Neural progenitor cell (in vitro differentiated cells): ENCODE measurements around the gene YOD1. TPM values are rescaled to one million over a fixed set of nuclear protein-coding genes. Genes with fewer than 3 reads are reported as not detected.

Source experiments
- DNase-seq: peaks from one replicate; pipeline ENCODE4 v3.0.0-alpha.2; 2016; ENCODE audit warnings: low spot score
- H2AFZ ChIP-seq: fragments of 200-600 bp; sonication (generic); replicated peaks from 2 replicates; pipeline ENCODE4 v1.6.1; 2016; ENCODE audit warnings: antibody characterized with exemption
- H3F3A ChIP-seq: fragments of 200-600 bp; sonication (generic); 2 replicates; pipeline ENCODE4 v1.6.1; 2016; ENCODE audit warnings: antibody characterized with exemption, low read depth
- H3K27ac ChIP-seq: fragments of 200-600 bp; sonication (generic); 2 replicates; pipeline ENCODE4 v1.5.1; 2016; ENCODE audit warnings: mild to moderate bottlenecking
- H3K27me3 ChIP-seq: fragments of 200-600 bp; sonication (generic); 2 replicates; pipeline ENCODE4 v1.6.1; 2016; ENCODE audit warnings: mild to moderate bottlenecking, moderate library complexity
- H3K36me3 ChIP-seq: fragments of 200-600 bp; sonication (generic); 2 replicates; pipeline ENCODE4 v1.5.1; 2016
- H3K4me1 ChIP-seq: fragments of 200-600 bp; sonication (generic); 2 replicates; pipeline ENCODE4 v1.6.1; 2016; ENCODE audit warnings: mixed run types
- H3K4me2 ChIP-seq: fragments of 200-600 bp; sonication (generic); 2 replicates; pipeline ENCODE4 v1.6.1; 2016
- H3K4me3 ChIP-seq: fragments of 200-600 bp; sonication (generic); 2 replicates; pipeline ENCODE4 v1.5.1; 2016
- H3K79me2 ChIP-seq: fragments of 200-600 bp; sonication (generic); 2 replicates; pipeline ENCODE4 v1.6.1; 2016; ENCODE audit warnings: low read depth
- H3K9ac ChIP-seq: fragments of 200-600 bp; sonication (generic); 2 replicates; pipeline ENCODE4 v1.6.1; 2016
- H3K9me3 ChIP-seq: fragments of 200-600 bp; sonication (generic); 2 replicates; pipeline ENCODE4 v1.5.1; 2016; ENCODE audit warnings: low read depth
- H4K20me1 ChIP-seq: fragments of 200-600 bp; sonication (generic); 2 replicates; pipeline ENCODE4 v1.6.1; 2016; ENCODE audit warnings: low read depth
- H3K27ac Mint-ChIP-seq: 3 replicates; pipeline ENCODE4 v1.8.0; 2021; ENCODE audit warnings: mixed read lengths
- H3K27me3 Mint-ChIP-seq: 2 replicates; pipeline ENCODE4 v1.8.0; 2022; ENCODE audit warnings: low read depth, mild to moderate bottlenecking, inconsistent platforms, moderate library complexity, mixed read lengths; ENCODE audit not compliant: insufficient read depth
- H3K36me3 Mint-ChIP-seq: 3 replicates; pipeline ENCODE4 v1.8.0; 2021; ENCODE audit warnings: mixed read lengths
- H3K4me1 Mint-ChIP-seq: 3 replicates; pipeline ENCODE4 v1.8.0; 2021; ENCODE audit warnings: mixed read lengths
- H3K4me3 Mint-ChIP-seq: 3 replicates; pipeline ENCODE4 v1.8.0; 2021; ENCODE audit warnings: mild to moderate bottlenecking, moderate library complexity, mixed read lengths
- H3K9me3 Mint-ChIP-seq: 3 replicates; pipeline ENCODE4 v1.8.0; 2020; ENCODE audit warnings: mixed read lengths
- CTCF ChIP-seq: fragments of 200-600 bp; sonication (generic); IDR thresholded peaks from 2 replicates; pipeline ENCODE4 v1.5.1; 2017; ENCODE audit warnings: antibody characterized with exemption, mild to moderate bottlenecking
- EZH2 ChIP-seq: fragments of 200-600 bp; sonication (generic); IDR thresholded peaks from 2 replicates; pipeline ENCODE4 v1.6.1; 2017; ENCODE audit warnings: antibody characterized with exemption, mild to moderate bottlenecking, moderate library complexity
- EZH2phosphoT487 ChIP-seq: fragments of 200-600 bp; sonication (generic); IDR thresholded peaks from 2 replicates; pipeline ENCODE4 v1.6.1; 2017; ENCODE audit warnings: antibody characterized with exemption
- total RNA-seq: library from RNA; depleted of rRNA; stranded (reverse); fragments of >200 nt; gene quantifications from 2 replicates; pipeline ENCODE4 v1.2.3, GENCODE V29; 2015; ENCODE audit warnings: low replicate concordance

YOD1 gene
- total RNA-seq, 1 donor from 2014 or later: 27.0 TPM

- peaks cover 5% of the 10 kb centered on the region for H3K4me1 Mint-ChIP-seq
- Histone ChIP-seq H3K4me3 (no peak overlapping the region), H3K4me2 (peak overlapping the region; percentile 58), H4K20me1 (no peaks in the 10 kb centered on the region), H3F3A (no peaks in the 10 kb centered on the region), H3K79me2 (no peaks in the 10 kb centered on the region), H3K4me1 (peaks cover 18% of the 10 kb centered on the region), H3K27ac (no peak overlapping the region), H3K36me3 (no peaks in the 10 kb centered on the region), H3K9me3 (no peaks in the 10 kb centered on the region), H3K9ac (no peak overlapping the region), H2AFZ (peak overlapping the region; percentile 83), H3K27me3 (peaks cover 6% of the 10 kb centered on the region)
- peaks cover 6% of the 10 kb centered on the region for H3K27me3 Mint-ChIP-seq
- H3K9me3 Mint-ChIP-seq: no peaks in the 10 kb centered on the region
- no peaks in the 10 kb centered on the region for H3K36me3 Mint-ChIP-seq
- TF ChIP-seq CTCF: no peak
- TF ChIP-seq EZH2phosphoT487: no peak
- no peak for TF ChIP-seq EZH2
- H3K27ac Mint-ChIP-seq: no peak overlapping the region
- DNase-seq: no peak
- no peak overlapping the region for H3K4me3 Mint-ChIP-seq
These were observed 17.7 kb downstream of the YOD1 start for GRCh38 chr1:207033302-207033701.

- H3K4me1 ChIP-seq: peaks cover 18% of the 10 kb centered on the region
- H3K36me3 Mint-ChIP-seq: no peaks in the 10 kb centered on the region
- peak; percentile 61 for DNase-seq
- no peaks in the 10 kb centered on the region for H3F3A ChIP-seq
- no peaks in the 10 kb centered on the region for H3K79me2 ChIP-seq
- peaks cover 6% of the 10 kb centered on the region for H3K27me3 Mint-ChIP-seq
- H3K4me3 ChIP-seq: no peak within 1 kb of the TSS
- H3K9ac ChIP-seq: no peak within 1 kb of the TSS
- H3K27ac Mint-ChIP-seq: no peak within 1 kb of the TSS
- no peaks in the 10 kb centered on the region for H3K9me3 Mint-ChIP-seq
- H3K4me2 ChIP-seq: peak within 1 kb of the TSS; percentile 58
- H3K27ac ChIP-seq: no peak within 1 kb of the TSS
- H3K36me3 ChIP-seq: no peaks in the 10 kb centered on the region
- H3K27me3 ChIP-seq: peaks cover 5% of the 10 kb centered on the region
- no peak within 1 kb of the TSS for H3K4me3 Mint-ChIP-seq
- H2AFZ ChIP-seq: peak within 1 kb of the TSS; percentile 83
- no peaks in the 10 kb centered on the region for H3K9me3 ChIP-seq
- no peak for TF ChIP-seq EZH2phosphoT487
- no peak for TF ChIP-seq CTCF
- no peak for TF ChIP-seq EZH2
- peaks cover 5% of the 10 kb centered on the region for H3K4me1 Mint-ChIP-seq
- no peaks in the 10 kb centered on the region for H4K20me1 ChIP-seq
These were observed 18.4 kb downstream of the YOD1 start, which contains the start of gene C1orf116 for GRCh38 chr1:207032528-207033017. Gene C1orf116, minus strand, starts transcription at chr1:207032756. Its CDS starts 5,158 bp downstream, at chr1:207027598.

- Histone ChIP-seq H3K4me2 (peak overlapping the region; percentile 58), H3K4me3 (no peak overlapping the region), H3K27ac (no peak overlapping the region), H3K36me3 (no peaks in the 10 kb centered on the region), H3K79me2 (no peaks in the 10 kb centered on the region), H3F3A (no peaks in the 10 kb centered on the region), H3K9me3 (no peaks in the 10 kb centered on the region), H3K4me1 (peaks cover 18% of the 10 kb centered on the region), H2AFZ (peak overlapping the region; percentile 83), H4K20me1 (no peaks in the 10 kb centered on the region), H3K27me3 (no peaks in the 10 kb centered on the region), H3K9ac (no peak overlapping the region)
- peaks cover 6% of the 10 kb centered on the region for H3K27me3 Mint-ChIP-seq
- TF ChIP-seq CTCF: no peak
- TF ChIP-seq EZH2: no peak
- no peak for TF ChIP-seq EZH2phosphoT487
- H3K36me3 Mint-ChIP-seq: no peaks in the 10 kb centered on the region
- H3K27ac Mint-ChIP-seq: no peak overlapping the region
- H3K4me3 Mint-ChIP-seq: no peak overlapping the region
- no peak for DNase-seq
- H3K9me3 Mint-ChIP-seq: no peaks in the 10 kb centered on the region
- H3K4me1 Mint-ChIP-seq: peaks cover 5% of the 10 kb centered on the region
These were observed 19.3 kb downstream of the YOD1 start for GRCh38 chr1:207031632-207032264.
